ENCODE data around the gene SH3TC1.

The SH3TC1 gene

DNA sequence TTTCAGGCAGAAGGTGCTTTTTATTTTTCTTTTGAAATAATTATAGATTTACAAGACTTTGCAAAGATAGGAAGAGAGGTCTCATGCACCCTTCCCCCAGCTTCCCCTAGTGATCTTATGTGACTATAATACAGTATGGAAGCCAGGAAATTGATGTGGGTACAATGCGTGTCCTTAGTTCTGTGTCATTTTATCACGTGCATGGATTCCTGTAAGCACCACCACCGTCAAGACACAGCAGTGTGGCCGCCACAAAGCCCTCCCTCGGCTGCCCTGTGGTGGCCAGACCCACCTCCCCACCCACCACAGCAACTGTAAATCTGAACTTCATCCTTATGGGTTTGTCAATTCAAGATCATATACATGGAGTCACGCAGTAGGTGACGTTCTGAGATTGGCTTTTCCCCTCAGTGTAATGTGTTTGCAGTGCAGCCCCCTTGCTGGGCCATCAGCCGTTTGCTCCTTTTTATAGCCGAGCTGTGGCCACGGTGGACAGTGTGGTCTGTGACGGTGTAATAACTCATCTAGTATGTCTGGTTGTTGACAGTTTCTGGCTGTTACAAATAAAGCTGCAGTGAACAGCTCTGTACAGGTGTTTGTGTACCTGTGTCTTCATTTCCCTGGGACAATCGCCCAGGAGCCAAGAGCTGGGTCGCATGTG lies 59.6 kb downstream of the SH3TC1 start:
- TF ChIP-seq, protein P1, sequence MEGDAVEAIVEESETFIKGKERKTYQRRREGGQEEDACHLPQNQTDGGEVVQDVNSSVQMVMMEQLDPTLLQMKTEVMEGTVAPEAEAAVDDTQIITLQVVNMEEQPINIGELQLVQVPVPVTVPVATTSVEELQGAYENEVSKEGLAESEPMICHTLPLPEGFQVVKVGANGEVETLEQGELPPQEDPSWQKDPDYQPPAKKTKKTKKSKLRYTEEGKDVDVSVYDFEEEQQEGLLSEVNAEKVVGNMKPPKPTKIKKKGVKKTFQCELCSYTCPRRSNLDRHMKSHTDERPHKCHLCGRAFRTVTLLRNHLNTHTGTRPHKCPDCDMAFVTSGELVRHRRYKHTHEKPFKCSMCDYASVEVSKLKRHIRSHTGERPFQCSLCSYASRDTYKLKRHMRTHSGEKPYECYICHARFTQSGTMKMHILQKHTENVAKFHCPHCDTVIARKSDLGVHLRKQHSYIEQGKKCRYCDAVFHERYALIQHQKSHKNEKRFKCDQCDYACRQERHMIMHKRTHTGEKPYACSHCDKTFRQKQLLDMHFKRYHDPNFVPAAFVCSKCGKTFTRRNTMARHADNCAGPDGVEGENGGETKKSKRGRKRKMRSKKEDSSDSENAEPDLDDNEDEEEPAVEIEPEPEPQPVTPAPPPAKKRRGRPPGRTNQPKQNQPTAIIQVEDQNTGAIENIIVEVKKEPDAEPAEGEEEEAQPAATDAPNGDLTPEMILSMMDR (IDR thresholded peaks at IDR 0.05; ENCODE audit: insufficient read depth, missing control alignments) = no peak
- FAIRE-seq (no peak), DNase-seq (ENCODE audit: insufficient read length, low spot score) (no peak)

DNA sequence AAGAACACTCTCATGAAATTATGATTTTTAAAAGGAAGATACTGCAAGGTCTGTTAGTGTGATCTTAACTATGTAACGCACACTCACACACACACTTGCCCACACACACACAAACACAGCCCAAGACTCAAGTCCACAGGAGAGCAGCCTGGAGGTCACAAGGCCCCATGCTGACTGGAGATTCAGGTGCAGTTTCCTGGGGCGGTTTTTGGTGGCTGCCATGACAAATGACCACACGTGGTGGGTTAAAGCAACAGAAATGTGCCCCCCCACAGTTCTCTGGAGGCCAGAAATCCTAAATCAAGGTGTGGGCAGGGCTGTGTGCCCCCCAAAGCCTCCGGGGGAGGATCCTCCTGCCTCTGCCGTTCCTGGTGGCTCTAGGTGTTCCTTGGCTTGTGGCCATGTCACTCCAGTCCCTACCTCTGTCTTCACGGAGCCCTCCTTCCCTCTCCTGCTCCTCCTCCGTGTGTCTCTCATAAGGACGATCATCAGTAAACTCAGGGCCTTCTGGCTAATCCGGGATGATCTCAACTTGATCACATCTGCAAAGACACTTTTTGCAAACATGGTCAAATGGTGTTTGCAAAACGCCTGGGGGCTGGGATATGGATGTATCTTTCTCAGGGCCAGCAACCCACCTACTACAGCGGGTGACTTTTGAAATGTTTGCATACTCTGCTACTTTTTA lies 60.8 kb downstream of the SH3TC1 start:
- TF ChIP-seq, protein P1 (IDR thresholded peaks at IDR 0.05; ENCODE audit: insufficient read depth, missing control alignments) = no peak
- no peak for FAIRE-seq
- DNase-seq (ENCODE audit: insufficient read length, low spot score) = peak; percentile 83

DNA sequence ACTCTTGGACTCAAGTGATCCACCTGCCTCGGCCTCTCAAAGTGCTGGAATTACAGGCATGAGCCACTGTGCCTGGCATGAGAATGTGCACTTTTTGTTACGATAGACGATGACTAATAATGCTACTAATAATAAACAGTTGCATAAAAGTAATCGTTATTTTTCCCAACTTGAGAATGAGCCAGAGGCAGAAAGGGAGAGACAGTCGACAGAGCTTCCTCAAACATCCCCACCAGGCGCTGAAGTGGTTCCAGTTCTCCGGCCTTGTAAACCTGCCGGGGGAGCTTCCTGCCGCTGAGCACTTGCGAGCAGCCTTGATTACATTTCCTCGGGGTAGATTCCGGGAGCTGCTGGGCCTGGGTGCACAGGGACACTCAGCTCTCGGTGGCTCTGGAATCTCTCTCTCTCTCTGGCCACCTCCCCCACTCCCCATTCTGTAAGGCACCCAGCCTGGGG lies 61.6 kb downstream of the SH3TC1 start:
- DNase-seq (ENCODE audit: insufficient read length, low spot score) = no peak
- no peak for FAIRE-seq

DNA sequence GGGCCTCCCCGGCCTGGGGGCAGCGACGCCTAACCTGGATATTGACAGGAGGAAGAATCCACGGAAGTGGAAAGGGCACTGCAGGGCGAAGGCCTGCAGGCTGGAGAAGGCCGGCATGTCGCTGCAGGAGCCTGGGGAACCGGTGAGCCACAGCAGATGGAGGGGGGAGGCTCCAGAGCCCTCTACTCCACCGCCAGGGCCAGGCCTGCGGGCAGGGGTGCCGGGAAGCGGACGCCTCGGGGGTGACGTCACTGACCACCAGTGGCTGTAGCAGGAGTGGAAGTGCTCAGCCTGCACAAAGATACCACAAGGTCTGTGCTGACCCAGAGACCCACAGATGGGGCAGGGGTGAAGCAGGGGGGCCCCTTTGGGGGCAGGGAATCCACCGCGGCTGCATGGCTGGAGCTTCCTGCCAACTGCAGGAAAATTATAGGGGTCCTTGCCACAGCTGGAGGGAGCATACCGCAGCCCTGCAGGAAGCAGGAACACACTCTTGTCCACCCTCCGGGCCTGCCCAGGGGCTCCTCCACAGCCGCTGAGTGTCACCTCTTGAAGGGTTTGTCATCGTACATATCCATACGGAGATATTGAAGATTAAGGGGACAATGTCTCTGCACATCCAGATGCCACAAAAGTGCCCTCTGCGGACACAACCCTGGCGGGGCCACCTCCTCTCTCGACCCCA lies 62.9 kb downstream of the SH3TC1 start:
- no peak for DNase-seq (ENCODE audit: insufficient read length, low spot score)
- TF ChIP-seq, protein P1 (IDR thresholded peaks at IDR 0.05; ENCODE audit: insufficient read depth, missing control alignments) = no peak
- FAIRE-seq = no peak

More for the DNA sequence above, 61.6 kb downstream of the SH3TC1 start:
- TF ChIP-seq, protein P1 (IDR thresholded peaks at IDR 0.05; ENCODE audit: insufficient read depth, missing control alignments) = no peak

DNA sequence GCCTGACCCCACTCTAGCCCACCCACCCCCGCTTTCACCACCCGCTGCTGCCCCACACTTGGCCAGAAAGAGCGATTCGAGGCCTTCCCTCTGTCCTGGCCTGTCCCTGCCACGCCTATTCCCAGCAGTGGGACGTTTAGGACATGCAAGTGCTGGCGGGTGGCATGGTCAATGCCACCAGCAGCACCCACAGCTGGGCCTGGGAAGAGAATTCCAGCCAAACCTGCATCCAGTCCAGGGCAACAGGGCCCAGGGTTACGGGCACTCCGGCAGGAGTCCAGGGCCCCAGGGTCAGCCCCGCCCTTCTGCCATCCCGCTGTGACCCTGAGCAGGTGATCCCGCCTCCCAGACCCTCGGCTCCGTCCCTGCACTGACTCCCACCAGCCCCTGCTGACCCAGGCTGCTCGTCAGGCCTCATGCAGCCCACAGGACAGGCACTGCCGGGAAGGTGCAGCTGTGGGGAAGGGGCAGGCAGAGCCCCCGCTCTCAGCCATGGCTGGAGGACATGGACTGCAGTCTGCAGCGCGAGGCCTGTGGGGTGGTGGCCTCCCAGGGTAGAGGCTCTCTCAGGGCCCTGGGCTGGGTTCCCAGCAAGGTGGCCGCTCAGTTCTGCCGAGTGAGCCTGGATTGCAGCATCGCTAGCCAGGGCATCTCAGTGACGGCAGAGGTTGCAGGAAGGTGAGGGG lies 63.7 kb downstream of the SH3TC1 start:
- TF ChIP-seq, protein P1 (IDR thresholded peaks at IDR 0.05; ENCODE audit: insufficient read depth, missing control alignments) = no peak
- DNase-seq (ENCODE audit: insufficient read length, low spot score) (no peak), FAIRE-seq (no peak)

DNA sequence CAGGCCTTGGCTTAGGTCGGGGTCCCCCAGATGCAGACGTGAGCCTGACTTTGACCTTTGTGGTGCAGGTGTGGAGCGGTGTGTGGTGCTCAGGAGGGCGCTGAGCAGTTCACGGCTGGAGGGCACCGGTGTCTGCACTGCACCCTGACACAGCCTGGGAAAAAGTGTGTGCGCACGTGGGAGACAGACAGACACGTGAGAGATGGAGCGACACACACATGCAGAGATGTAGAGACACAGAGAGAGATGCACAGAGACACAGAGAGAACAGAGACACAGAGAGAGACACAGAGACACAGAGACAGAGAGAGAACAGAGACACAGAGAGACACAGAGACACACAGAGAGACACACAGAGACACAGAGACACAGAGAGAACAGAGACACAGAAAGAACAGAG lies 64.3 kb downstream of the SH3TC1 start:
- FAIRE-seq = no peak
- DNase-seq (ENCODE audit: insufficient read length, low spot score) = no peak
- TF ChIP-seq, protein P1 (IDR thresholded peaks at IDR 0.05; ENCODE audit: insufficient read depth, missing control alignments) = no peak
